ENCODE measurements around the gene HLA-DOB. TPM values are rescaled to one million over a fixed set of nuclear protein-coding genes. Genes with fewer than 3 reads are reported as not detected.

The HLA-DOB gene
- total RNA-seq, 1 experiment from 2014 or later: 0.64 TPM

GRCh38 chr6:32803416-32803815, 13.4 kb downstream of the HLA-DOB start:
- TF ChIP-seq FOSL1 (IDR thresholded peaks at IDR 0.05; ENCODE audit: low read depth): no peak
- no peak for TF ChIP-seq CBX3 (IDR thresholded peaks at IDR 0.05; ENCODE audit: low read depth)
- TF ChIP-seq ZBTB33 (IDR thresholded peaks at IDR 0.05; ENCODE audit: extremely low read depth, insufficient replicate concordance, low read length): no peak
- Histone ChIP-seq H3K9ac (ENCODE audit: low read length) (no peak overlapping the region), H3K4me1 (ENCODE audit: control insufficient read depth in 1 of 2, insufficient read depth in 2 of 2, low read length in 2 of 2) (no peaks in the 10 kb centered on the region), H3K27me3 (ENCODE audit: insufficient read depth, low read length) (peaks cover 71% of the 10 kb centered on the region), H4K20me1 (ENCODE audit: insufficient read depth) (no peaks in the 10 kb centered on the region), H3K4me2 (ENCODE audit: low read length) (no peak overlapping the region), H3K27ac (ENCODE audit: low read depth, low read length) (no peak overlapping the region), H3K79me2 (ENCODE audit: insufficient read depth, low read length) (no peaks in the 10 kb centered on the region), H3K9me2 (ENCODE audit: insufficient read depth) (no peaks in the 10 kb centered on the region), H3K36me3 (ENCODE audit: control insufficient read depth in 1 of 2, insufficient read depth in 2 of 2, low read length in 2 of 2) (no peaks in the 10 kb centered on the region), H3K4me3 (replicated peaks in 1 of 2; ENCODE audit: low read depth in 1 of 2, low read length in 2 of 2) (no peak overlapping the region), H3K9me3 (ENCODE audit: control insufficient read depth in 1 of 2, insufficient read depth in 1 of 2, low read depth in 1 of 2, low read length in 2 of 2) (no peaks in the 10 kb centered on the region), H2AFZ (ENCODE audit: low read depth, low read length, poor library complexity, severe bottlenecking) (no peak overlapping the region)
- DNase-seq (ENCODE audit: low read depth, low spot score) (no peak), ATAC-seq (no peak)
- ChIA-PET POLR2A (no interaction called here), CTCF (interaction anchor here (1.6 kb wide), 1 partner anchor 65 kb away, joined by 5 read pairs; no protein-coding TSS in a partner anchor), RAD21 (ENCODE audit: low non-redundant PET in 1 of 2, low total read pairs in 2 of 2, uncharacterized antibody in 2 of 2, unreplicated experiment in 2 of 2) (no interaction called here)
- BruUV-seq (replicated peaks): no TSS peak
- intact Hi-C loops (cut with micrococcal nuclease): no loop called here

GRCh38 chr6:32799740-32800139, 17.1 kb downstream of the HLA-DOB start:
- peaks cover 0 to 5% of the 10 kb centered on the region in 2 experiments; a peak in 1 of 4 replicates for H3K4me1 ChIP-seq (ENCODE audit: control insufficient read depth in 1 of 2, insufficient read depth in 2 of 2, low read length in 2 of 2)
- no peak overlapping the region for H2AFZ ChIP-seq (ENCODE audit: low read depth, low read length, poor library complexity, severe bottlenecking)
- intact Hi-C loops (cut with micrococcal nuclease): loop anchor here (5.0 kb wide), 1 partner anchor 1027 kb away; no protein-coding TSS in a partner anchor
- H3K79me2 ChIP-seq (ENCODE audit: insufficient read depth, low read length): no peaks in the 10 kb centered on the region
- no peaks in the 10 kb centered on the region for H3K9me3 ChIP-seq (ENCODE audit: control insufficient read depth in 1 of 2, insufficient read depth in 1 of 2, low read depth in 1 of 2, low read length in 2 of 2)
- DNase-seq (ENCODE audit: low read depth, low spot score) (no peak), ATAC-seq (no peak)
- no peak for TF ChIP-seq MAX (IDR thresholded peaks at IDR 0.05)
- TF ChIP-seq SRF (IDR thresholded peaks at IDR 0.05; ENCODE audit: low read depth): no peak
- TF ChIP-seq EGR1 (IDR thresholded peaks at IDR 0.05; ENCODE audit: low read depth): no peak
- TF ChIP-seq ZFX (IDR thresholded peaks at IDR 0.05): no peak
- TF ChIP-seq CTCF (IDR thresholded peaks at IDR 0.05 in 2 of 3, conservative IDR thresholded peaks at IDR 0.05 in 1 of 3; ENCODE audit: borderline replicate concordance in 1 of 3, insufficient read depth in 1 of 3, low read depth in 2 of 3, low read length in 2 of 3): no peak
- H3K9me2 ChIP-seq (ENCODE audit: insufficient read depth): no peaks in the 10 kb centered on the region
- H3K36me3 ChIP-seq (ENCODE audit: control insufficient read depth in 1 of 2, insufficient read depth in 2 of 2, low read length in 2 of 2): no peaks in the 10 kb centered on the region
- H3K9ac ChIP-seq (ENCODE audit: low read length): no peak overlapping the region
- H4K20me1 ChIP-seq (ENCODE audit: insufficient read depth): no peaks in the 10 kb centered on the region
- no peak overlapping the region for H3K4me3 ChIP-seq (replicated peaks in 1 of 2; ENCODE audit: low read depth in 1 of 2, low read length in 2 of 2)
- ChIA-PET CTCF (interaction anchor here (0.9 to 2.0 kb wide), 3 partner anchors 17 to 108 kb away, joined by 3 to 9 read pairs (median 3); no protein-coding TSS in a partner anchor), RAD21 (ENCODE audit: low non-redundant PET in 1 of 2, low total read pairs in 2 of 2, uncharacterized antibody in 2 of 2, unreplicated experiment in 2 of 2) (interaction anchor here (0.6 to 1.1 kb wide), 2 partner anchors 39 to 69 kb away, joined by 3 read pairs; partner anchors contain the start of gene TAP2 (in 1 of the 2)), POLR2A (interaction anchor here (0.8 kb wide), 1 partner anchor 544 kb away, joined by 3 read pairs; no protein-coding TSS in a partner anchor)
- no peak overlapping the region for H3K4me2 ChIP-seq (ENCODE audit: low read length)
- H3K27ac ChIP-seq (ENCODE audit: low read depth, low read length): no peak overlapping the region
- no TSS peak for BruUV-seq (replicated peaks)
- peaks cover 56% of the 10 kb centered on the region for H3K27me3 ChIP-seq (ENCODE audit: insufficient read depth, low read length)
